ENCODE data around the gene DCTD.

DCTD gene

GRCh38 chr4:182880387-182881356, 36.5 kb downstream of the DCTD start:
- no peaks in the 10 kb centered on the region for H4K20me1 ChIP-seq (ENCODE audit: insufficient read depth, low read length, poor library complexity, severe bottlenecking)
- H3K36me3 ChIP-seq (ENCODE audit: insufficient read depth, low read length) = peaks cover 37% of the 10 kb centered on the region
- peaks cover 3% of the 10 kb centered on the region for H3K27me3 ChIP-seq (ENCODE audit: insufficient read depth, low read length, poor library complexity, severe bottlenecking)
- no peaks in the 10 kb centered on the region for H3K9me2 ChIP-seq (replicated peaks; ENCODE audit: low read depth, low read length)
- H3K9ac ChIP-seq (ENCODE audit: low read depth, low read length, poor library complexity, severe bottlenecking) = no peak overlapping the region
- no peak overlapping the region for H3K4me3 ChIP-seq (ENCODE audit: low read length, poor library complexity, severe bottlenecking)
- H3K9me3 ChIP-seq (ENCODE audit: insufficient read depth, low read depth, low read length) = peaks cover 6% of the 10 kb centered on the region; the same call in 1 of the 2 replicates
- no peak overlapping the region for H2AFZ ChIP-seq (ENCODE audit: low read length)
- H3K79me2 ChIP-seq (ENCODE audit: insufficient read depth, low read length) = no peaks in the 10 kb centered on the region
- no peaks in the 10 kb centered on the region for H3F3A ChIP-seq (ENCODE audit: low read depth)
- H3K4me2 ChIP-seq (ENCODE audit: low read depth, low read length, poor library complexity, severe bottlenecking) = no peak overlapping the region
- no peak for TF ChIP-seq CTCF (conservative IDR thresholded peaks at IDR 0.05; ENCODE audit: low read length)
- TF ChIP-seq EZH2phosphoT487 (IDR thresholded peaks at IDR 0.05; ENCODE audit: borderline replicate concordance) = no peak
- no peaks in the 10 kb centered on the region for H3K4me1 ChIP-seq (ENCODE audit: insufficient read depth, low read length, poor library complexity, severe bottlenecking)

GRCh38 chr4:182879913-182880312, 37.3 kb downstream of the DCTD start:
- no peaks in the 10 kb centered on the region for H3K4me1 ChIP-seq (ENCODE audit: insufficient read depth, low read length, poor library complexity, severe bottlenecking)
- H2AFZ ChIP-seq (ENCODE audit: low read length) = no peak overlapping the region
- no peaks in the 10 kb centered on the region for H3K79me2 ChIP-seq (ENCODE audit: insufficient read depth, low read length)
- H3K27me3 ChIP-seq (ENCODE audit: insufficient read depth, low read length, poor library complexity, severe bottlenecking) = peaks cover 3% of the 10 kb centered on the region
- no peaks in the 10 kb centered on the region for H3K9me2 ChIP-seq (replicated peaks; ENCODE audit: low read depth, low read length)
- H3K4me2 ChIP-seq (ENCODE audit: low read depth, low read length, poor library complexity, severe bottlenecking) = no peak overlapping the region
- TF ChIP-seq CTCF (conservative IDR thresholded peaks at IDR 0.05; ENCODE audit: low read length) (no peak), EZH2phosphoT487 (IDR thresholded peaks at IDR 0.05; ENCODE audit: borderline replicate concordance) (no peak)
- no peaks in the 10 kb centered on the region for H3F3A ChIP-seq (ENCODE audit: low read depth)
- H3K4me3 ChIP-seq (ENCODE audit: low read length, poor library complexity, severe bottlenecking) = no peak overlapping the region
- peaks cover 3% of the 10 kb centered on the region; the same call in 1 of the 2 replicates for H3K9me3 ChIP-seq (ENCODE audit: insufficient read depth, low read depth, low read length)
- no peak overlapping the region for H3K9ac ChIP-seq (ENCODE audit: low read depth, low read length, poor library complexity, severe bottlenecking)
- no peaks in the 10 kb centered on the region for H4K20me1 ChIP-seq (ENCODE audit: insufficient read depth, low read length, poor library complexity, severe bottlenecking)
- H3K36me3 ChIP-seq (ENCODE audit: insufficient read depth, low read length) = peaks cover 30% of the 10 kb centered on the region

- no peak overlapping the region for H2AFZ ChIP-seq (ENCODE audit: low read length)
- no peak overlapping the region for H3K9ac ChIP-seq (ENCODE audit: low read depth, low read length, poor library complexity, severe bottlenecking)
- H3K27me3 ChIP-seq (ENCODE audit: insufficient read depth, low read length, poor library complexity, severe bottlenecking) = no peaks in the 10 kb centered on the region
- H3K4me1 ChIP-seq (ENCODE audit: insufficient read depth, low read length, poor library complexity, severe bottlenecking) = no peaks in the 10 kb centered on the region
- H3K9me3 ChIP-seq (ENCODE audit: insufficient read depth, low read depth, low read length) = no peaks in the 10 kb centered on the region
- H3K79me2 ChIP-seq (ENCODE audit: insufficient read depth, low read length) = no peaks in the 10 kb centered on the region
- H3K4me3 ChIP-seq (ENCODE audit: low read length, poor library complexity, severe bottlenecking) = no peak overlapping the region
- peaks cover 24% of the 10 kb centered on the region for H3K36me3 ChIP-seq (ENCODE audit: insufficient read depth, low read length)
- H3F3A ChIP-seq (ENCODE audit: low read depth) = no peaks in the 10 kb centered on the region
- no peak for TF ChIP-seq CTCF (conservative IDR thresholded peaks at IDR 0.05; ENCODE audit: low read length)
- no peak for TF ChIP-seq EZH2phosphoT487 (IDR thresholded peaks at IDR 0.05; ENCODE audit: borderline replicate concordance)
- no peaks in the 10 kb centered on the region for H3K9me2 ChIP-seq (replicated peaks; ENCODE audit: low read depth, low read length)
- no peaks in the 10 kb centered on the region for H4K20me1 ChIP-seq (ENCODE audit: insufficient read depth, low read length, poor library complexity, severe bottlenecking)
- no peak overlapping the region for H3K4me2 ChIP-seq (ENCODE audit: low read depth, low read length, poor library complexity, severe bottlenecking)
These were observed 38.3 kb downstream of the DCTD start for GRCh38 chr4:182878633-182879495.

Measured in Loucy (cell line).